DND-41 (cell line): Measurements from ENCODE around the gene ZNF511.

Experiments
- CTCF ChIP-seq: IDR thresholded peaks from 2 replicates; pipeline ENCODE4 v1.5.1; 2012; ENCODE audit warnings: borderline replicate concordance, low read length, moderate library complexity, mild to moderate bottlenecking; ENCODE audit not compliant: poor library complexity, severe bottlenecking; ENCODE audit errors: extremely low read depth
- EZH2 ChIP-seq: IDR thresholded peaks from 3 replicates; pipeline ENCODE4 v1.6.1; 2012; ENCODE audit warnings: borderline replicate concordance, low read depth, mild to moderate bottlenecking, moderate library complexity, low read length, inconsistent platforms; ENCODE audit not compliant: severe bottlenecking

DNA sequence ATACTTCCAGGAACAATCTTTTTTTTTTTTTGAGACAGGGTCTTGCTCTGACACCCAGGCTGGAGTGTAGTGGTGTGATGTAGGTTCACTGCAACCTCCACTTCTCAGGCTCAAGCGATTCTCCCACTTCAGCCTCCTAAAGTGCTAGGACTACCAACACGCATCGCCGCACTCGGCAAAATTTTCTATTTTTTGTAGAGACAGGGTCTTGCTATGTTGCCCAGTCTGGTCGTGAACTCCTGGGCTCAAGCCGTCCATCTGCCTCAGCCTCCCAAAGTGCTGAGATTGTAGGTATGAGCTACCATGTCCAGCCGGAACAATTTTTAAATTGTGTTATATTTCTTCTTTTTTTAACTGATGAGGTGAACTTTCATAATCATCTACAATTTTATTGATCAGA is 2.1 kb downstream of the ZNF511 start:
- TF ChIP-seq CTCF (no peak), EZH2 (no peak)
